Bronchial epithelial cell (primary cell): ENCODE data around the gene NAXE. TPM values are rescaled to one million over a fixed set of nuclear protein-coding genes. Genes with fewer than 3 reads are reported as not detected.

Experiments used
- DNase-seq: peaks from one replicate; pipeline ENCODE4 v3.0.0-alpha.2; 2010; ENCODE audit warnings: low read depth
- FAIRE-seq: peaks from 2 replicates; lab custom pipeline; 2011; peaks lifted over from hg19 to GRCh38; lab: Jason Lieb, UNC
- H3K27me3 ChIP-seq: 2 replicates; pipeline ENCODE4 v1.5.1; 2011; ENCODE audit warnings: low read length; ENCODE audit not compliant: control insufficient read depth, insufficient read depth
- H3K36me3 ChIP-seq: 2 replicates; pipeline ENCODE4 v1.5.1; 2011; ENCODE audit warnings: low read length; ENCODE audit not compliant: control insufficient read depth, insufficient read depth
- H3K4me3 ChIP-seq: 2 replicates; pipeline ENCODE4 v1.5.1; 2011; ENCODE audit warnings: mild to moderate bottlenecking, low read depth, low read length, control low read depth
- CTCF ChIP-seq: IDR thresholded peaks from 2 replicates; pipeline ENCODE4 v1.5.1; 2011; ENCODE audit warnings: mild to moderate bottlenecking, moderate library complexity, low read length, control low read depth, inconsistent platforms; ENCODE audit not compliant: insufficient read depth, severe bottlenecking
- total RNA-seq: library from RNA; depleted of rRNA; stranded (reverse); fragments of >200 nt; gene quantifications from 2 replicates; pipeline ENCODE4 v1.2.1, GENCODE V29; 2014

NAXE gene
- total RNA-seq: 142 and 154 TPM in 2 replicates

DNA sequence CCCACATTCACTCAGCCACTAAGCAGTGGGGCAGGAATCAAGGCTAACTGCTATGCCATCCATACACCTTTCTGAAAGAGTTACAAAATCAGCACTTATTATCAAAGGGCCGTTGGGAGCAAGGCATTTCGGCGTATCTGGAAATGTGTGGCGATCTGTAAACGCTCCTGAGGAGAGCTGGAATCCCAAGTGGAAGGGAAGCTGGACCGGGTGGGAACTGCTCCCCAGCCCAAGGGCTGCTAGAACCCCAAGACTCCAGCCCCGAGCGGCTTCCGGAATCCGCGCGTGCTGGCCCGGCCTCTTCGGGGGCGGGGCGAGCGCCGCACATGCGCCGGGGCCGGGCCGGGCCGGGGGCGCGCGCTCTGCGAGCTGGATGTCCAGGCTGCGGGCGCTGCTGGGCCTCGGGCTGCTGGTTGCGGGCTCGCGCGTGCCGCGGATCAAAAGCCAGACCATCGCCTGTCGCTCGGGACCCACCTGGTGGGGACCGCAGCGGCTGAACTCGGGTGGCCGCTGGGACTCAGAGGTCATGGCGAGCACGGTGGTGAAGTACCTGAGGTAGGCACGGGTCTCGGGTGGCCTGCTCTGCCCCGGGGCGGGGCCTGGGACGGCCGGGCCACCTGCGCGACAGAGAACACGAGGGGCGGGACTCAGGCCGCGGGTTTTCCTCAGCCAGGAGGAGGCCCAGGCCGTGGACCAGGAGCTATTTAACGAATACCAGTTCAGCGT is at the start of gene NAXE:
TSS of gene NAXE (plus strand) at position 345 of the 726 bp plus-strand sequence. CDS start at position 374, 29 bp downstream.
- no peak for FAIRE-seq
- TF ChIP-seq CTCF: no peak
- Histone ChIP-seq H3K36me3 (peaks cover 18% of the 10 kb centered on the region), H3K4me3 (peak within 1 kb of the TSS; percentile 89), H3K27me3 (no peaks in the 10 kb centered on the region)
- peak; percentile 48 for DNase-seq

DNA sequence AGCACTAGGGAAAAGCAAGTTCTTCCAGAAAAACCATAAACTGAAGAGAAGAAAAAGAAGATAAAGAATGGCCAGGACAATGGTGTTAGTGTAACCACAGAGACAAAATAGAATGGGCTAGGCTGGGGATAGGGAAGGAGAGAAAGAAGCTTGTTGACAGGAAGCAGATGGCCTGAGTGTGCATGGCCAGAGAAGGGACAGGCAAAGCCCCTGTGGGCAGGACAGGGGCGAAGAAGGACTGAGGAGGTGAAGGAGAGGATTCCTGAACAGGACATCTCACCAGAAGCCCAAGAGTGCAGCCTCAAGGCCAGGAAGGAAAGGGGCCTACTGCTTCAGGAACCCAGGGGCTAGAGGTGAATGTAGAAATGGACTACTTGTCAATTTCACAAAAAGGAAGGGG is 48.5 kb upstream of the NAXE start:
- no peak for DNase-seq
- TF ChIP-seq CTCF: no peak
- Histone ChIP-seq H3K27me3 (no peaks in the 10 kb centered on the region), H3K36me3 (no peaks in the 10 kb centered on the region), H3K4me3 (no peak overlapping the region)
- FAIRE-seq: no peak

- no peaks in the 10 kb centered on the region for H3K27me3 ChIP-seq
- no peak for TF ChIP-seq CTCF
- no peak overlapping the region for H3K4me3 ChIP-seq
- FAIRE-seq (peak; percentile 55), DNase-seq (no peak)
- peaks cover 1% of the 10 kb centered on the region for H3K36me3 ChIP-seq
These were observed 46.9 kb upstream of the NAXE start for GRCh38 chr1:156544592-156545102.

GRCh38 chr1:156546267-156546666 is 45.3 kb upstream of the NAXE start:
- Histone ChIP-seq H3K36me3 (peaks cover 1% of the 10 kb centered on the region), H3K27me3 (no peaks in the 10 kb centered on the region), H3K4me3 (no peak overlapping the region)
- no peak for DNase-seq
- no peak for TF ChIP-seq CTCF
- FAIRE-seq: no peak

DNA sequence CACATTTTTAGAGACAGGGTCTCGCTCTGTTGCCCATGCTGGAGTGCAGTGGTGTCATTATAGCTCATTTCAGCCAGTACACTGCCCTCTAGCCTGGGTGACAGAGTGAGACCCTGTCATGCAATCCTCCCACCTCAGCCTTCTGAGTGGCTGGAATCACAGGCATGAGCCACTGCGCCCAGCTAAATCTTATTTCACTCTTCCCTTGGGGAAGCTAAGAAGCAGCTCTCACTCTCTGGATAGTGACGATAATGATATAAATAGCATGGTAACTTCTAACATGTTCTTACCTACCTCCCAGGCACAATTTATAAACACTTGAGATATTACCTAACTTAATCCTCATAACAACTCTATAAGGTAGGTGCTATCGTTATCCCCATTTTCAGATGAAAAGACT is 44.1 kb upstream of the NAXE start:
- H3K4me3 ChIP-seq: no peak overlapping the region
- no peak for TF ChIP-seq CTCF
- FAIRE-seq: no peak
- H3K36me3 ChIP-seq: peaks cover 1% of the 10 kb centered on the region
- no peak for DNase-seq
- H3K27me3 ChIP-seq: no peaks in the 10 kb centered on the region
